IPS-NIHi7 (cell line): ENCODE results near the gene KRTAP5-2.

Experiments
- DNase-seq: peaks from one replicate; pipeline ENCODE4 v3.0.0; 2012; ENCODE audit warnings: mixed read lengths; ENCODE audit errors: extremely low spot score

The KRTAP5-2 gene

GRCh38 chr11:1556278-1556902 is 41.7 kb downstream of the KRTAP5-2 start:
- DNase-seq = no peak

DNA sequence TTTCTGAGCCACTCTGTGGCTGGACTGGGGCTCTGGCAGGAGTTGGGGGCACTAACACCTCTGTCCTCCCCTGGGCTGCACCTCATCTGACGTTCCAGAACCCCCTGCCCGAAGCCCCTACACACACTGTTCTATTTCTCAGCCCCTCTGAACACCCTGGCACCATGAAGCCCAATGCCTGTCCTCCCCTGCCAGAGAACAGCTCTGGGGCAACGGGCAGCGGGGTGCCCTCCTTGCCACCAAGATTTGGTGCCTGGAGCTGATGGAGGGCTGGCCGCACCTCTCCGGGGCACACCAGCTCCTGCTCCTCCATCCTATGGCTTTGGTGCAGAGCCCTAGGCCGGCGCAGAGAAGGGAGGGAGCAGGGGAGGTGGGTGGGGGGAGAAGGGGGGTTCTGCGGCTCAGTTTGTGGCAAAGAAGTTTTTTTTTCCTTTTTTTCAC is 42.4 kb downstream of the KRTAP5-2 start:
- DNase-seq = no peak

DNA sequence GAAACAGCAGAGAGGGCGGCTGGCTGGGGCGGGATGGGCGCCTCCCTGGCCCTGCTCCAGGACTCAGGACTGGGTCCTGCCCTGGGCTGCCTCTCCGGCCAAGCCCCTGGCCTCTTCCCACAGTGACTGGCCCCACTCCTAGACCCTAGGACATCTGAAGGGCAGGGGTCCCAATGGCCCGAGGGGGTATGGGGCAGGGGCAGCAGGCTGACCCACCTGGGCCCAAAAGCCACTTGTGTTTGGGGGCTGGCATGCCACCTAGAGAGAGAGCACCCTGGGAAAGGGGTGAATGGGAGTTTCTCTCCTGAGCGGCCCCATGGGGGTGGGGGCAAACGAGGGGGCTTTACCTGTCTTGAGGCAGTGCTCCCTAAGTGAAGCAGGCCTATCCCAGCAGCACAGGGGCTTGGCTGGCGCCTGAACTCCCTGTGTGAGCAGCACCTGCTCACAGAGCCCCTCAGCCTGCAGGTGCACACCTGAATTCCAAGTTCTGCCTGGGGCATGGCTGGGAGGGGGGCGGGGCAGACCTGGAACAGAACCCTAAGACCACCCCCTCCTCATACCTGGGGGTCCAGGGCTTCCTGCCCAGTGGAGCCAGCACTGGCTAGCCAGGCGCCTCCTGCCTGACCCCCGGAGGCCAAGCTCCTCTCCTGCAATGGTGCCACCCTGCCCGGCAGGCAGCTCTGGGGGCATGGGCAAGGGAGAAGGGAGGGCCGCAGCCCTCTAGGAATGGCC is 42.9 kb downstream of the KRTAP5-2 start:
- no peak for DNase-seq

DNA sequence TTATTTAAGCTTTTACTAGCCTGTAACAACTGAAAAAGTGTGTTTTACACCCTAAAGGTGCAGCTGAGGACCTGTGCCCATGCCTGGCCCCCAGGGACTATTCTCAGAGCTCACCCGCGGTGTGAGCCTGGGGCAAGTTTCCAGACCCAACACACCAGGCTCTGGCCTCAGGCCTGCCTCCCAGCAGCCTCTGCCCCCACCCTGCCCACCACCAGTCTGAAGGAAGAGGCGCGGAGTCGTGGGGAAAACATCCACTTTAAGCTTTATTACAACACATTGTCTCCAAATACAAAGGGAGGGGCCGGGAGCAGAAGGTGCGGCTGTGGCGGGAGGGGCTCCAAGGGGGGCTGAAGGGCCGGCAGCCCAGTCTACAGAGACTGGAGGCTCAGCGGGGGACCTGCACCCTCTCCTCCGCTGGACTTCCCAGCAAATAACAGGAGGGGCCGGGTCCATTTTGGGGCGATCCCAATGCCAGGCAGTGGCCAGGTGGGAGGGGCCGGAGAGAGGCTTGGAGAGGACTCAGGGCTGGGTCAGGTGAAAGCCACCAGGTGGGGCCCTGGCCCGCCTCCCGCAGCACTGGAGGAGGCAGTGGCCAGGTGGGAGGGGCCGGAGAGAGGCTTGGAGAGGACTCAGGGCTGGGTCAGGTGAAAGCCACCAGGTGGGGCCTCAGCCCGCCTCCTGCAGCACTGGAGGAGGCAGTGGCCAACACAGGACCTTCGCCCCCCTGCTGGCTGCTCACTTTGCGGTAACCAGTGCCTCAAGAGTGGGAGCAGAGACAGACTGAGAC is 44.1 kb downstream of the KRTAP5-2 start:
- DNase-seq = peak; percentile 63

DNA sequence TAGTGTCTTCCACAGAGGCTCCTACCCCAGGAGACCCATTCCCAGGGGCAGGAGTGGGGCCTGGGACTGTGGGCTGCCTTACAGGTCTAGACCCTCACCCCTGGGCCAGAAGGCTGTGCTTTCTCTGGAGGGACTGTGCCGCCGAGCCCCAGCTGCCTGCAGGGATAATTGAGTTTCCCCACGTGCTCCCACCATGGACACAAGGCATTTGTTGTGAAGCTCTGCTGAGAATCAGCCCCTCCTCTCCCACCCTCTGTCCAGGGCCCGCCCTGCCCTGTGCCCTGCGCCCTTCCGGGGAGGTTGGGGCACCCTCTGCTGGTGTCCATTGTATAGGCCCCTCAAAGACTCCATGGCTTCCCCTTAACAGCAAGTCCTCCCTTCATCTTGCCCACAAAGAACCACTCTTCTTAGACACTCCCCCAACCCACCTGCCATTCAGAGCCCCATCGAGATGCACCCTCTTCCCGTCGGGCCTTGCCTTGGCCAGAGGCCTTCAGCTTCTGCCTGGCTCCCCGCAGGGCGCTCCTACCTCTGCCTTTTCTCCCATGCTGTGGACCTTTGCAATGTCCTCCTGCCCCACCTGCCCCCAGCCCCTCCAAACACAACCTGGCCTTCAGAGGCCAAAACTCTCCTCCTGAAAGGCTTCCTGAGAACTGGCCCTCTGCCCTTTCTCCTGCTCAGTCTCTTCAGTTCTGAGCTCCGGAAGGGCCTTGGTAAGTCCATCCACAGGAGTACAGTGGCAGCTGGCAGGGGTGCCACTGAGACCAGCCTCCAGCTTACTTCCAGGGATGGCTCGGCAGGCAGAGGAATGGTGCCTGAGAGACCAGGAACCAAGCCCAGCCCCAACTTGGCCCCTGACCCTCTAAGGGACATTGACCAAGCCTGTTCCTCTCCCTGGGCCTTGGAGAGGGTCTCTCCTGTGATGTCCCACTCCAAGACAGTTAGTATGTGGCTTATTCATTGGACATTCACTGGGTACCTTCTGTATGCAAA is 48.5 kb downstream of the KRTAP5-2 start:
- DNase-seq = no peak

DNA sequence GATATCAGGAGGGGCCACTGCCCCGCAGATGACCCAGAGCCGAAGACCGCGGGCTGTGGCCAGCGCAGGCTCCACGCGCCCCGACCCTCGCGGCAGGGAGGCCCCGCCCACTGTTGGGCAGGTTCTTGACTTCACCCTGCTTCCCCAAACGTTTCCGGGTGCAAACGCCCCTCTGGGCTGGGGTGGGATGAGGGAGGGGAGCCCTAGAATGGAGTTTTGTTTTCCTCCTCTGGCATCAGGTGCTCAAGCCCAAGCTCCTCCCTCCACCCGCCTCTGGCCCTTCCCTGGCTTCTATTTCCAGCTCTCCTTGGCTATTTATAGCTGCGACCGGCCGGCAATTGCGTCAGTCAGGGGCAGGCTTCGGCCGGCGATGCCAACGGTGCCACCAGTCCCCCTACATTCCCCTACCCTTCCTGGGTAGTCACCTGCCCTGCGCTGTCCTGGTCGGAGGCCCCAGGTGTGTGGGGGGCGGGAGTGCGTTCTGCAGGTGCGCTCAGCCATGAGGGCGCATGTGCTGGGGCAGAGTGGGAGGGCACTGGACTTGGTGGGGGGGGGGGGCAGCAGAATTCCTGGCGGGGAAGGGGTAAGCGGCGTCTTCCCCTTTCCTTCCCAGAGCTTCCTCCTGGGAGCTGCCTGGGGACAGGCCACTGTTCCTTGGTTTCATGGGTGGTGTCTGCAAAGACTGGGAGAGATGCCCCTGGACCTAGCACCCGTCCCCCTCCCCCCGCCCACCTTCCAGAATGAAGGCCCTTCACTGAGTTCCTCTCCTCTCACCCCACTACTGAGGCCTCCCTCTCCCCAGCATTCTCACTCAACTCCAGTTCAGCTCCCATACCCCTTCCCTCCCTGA is 49.6 kb downstream of the KRTAP5-2 start:
- DNase-seq = peak; percentile 66

- DNase-seq = no peak
These were observed 50.5 kb downstream of the KRTAP5-2 start for GRCh38 chr11:1547467-1548098.
